CD4-positive, alpha-beta T cell treated with Interleukin-2 at 100 ng/mL for 4 hours (primary cell): ENCODE results near the gene CDC14B.
"Not testable (repeated sequence)": the region's sequence is repeated elsewhere in the genome, so short reads cannot be mapped to it uniquely, and the experiment has no call there.

Source experiments
- DNase-seq: peaks from one replicate; pipeline ENCODE4 v3.0.0-alpha.2; 2020; ENCODE audit warnings: low spot score

Gene CDC14B

DNA sequence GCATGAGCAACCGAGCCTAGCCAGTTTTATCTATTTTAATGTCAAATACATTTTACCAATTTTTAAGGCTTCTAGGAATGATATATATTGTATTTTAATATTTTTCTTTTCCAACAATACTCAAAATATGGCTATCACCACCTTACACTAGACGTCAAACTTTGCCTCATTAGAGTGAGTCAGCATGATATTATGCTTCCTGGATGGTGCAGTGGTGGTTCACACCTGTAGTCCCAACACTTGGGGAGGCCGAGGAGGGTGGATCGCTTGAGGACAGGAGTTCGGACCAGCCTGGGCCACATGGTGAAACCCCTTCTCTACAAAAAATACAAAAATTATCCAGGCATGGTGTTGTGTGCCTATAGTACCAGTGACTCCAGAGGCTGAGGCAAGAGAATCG, 7.3 kb upstream of the CDC14B start:
- no peak for DNase-seq

DNA sequence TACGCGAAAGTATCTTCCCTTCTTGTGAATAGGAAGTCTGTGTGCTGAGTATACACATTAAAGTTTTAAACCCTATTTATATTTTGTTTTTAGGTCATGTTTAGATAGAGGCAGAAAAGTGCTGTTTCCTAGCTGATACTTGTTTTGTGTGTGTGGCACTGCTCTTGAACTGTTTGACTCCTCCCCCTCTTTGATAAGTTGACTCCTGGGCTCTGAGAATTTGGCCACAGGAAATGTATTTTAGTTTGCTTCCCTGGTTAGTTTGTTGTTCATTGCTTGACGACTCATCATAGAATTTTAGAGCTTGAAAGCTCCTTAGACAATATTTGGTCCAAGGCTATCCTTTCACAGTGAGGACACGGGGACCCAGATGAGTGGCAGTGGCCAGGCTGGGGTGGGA, 2.0 kb upstream of the CDC14B start:
- no peak for DNase-seq

DNA sequence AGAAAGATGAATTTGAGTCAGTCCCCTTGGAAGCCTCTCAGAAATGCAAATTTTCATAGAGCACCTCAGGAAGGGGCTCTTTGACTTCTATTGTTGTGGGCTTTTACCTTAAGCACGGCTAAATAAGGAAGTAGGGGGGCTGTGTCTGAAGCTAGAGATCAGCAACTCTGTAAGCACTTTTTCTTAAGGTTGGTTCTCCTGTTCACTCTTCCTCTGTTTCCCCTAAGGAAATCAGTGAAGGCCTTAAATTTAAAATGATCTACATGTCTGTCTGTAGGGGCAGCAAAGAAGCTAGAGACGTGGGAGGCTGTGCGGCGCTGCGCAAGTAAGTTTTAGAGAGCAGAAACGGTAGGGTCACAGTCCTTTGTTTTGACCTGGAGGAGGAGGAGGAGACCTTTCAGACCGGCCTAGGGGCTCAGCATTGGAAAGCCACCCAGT, 1.2 kb upstream of the CDC14B start:
- DNase-seq: no peak

DNA sequence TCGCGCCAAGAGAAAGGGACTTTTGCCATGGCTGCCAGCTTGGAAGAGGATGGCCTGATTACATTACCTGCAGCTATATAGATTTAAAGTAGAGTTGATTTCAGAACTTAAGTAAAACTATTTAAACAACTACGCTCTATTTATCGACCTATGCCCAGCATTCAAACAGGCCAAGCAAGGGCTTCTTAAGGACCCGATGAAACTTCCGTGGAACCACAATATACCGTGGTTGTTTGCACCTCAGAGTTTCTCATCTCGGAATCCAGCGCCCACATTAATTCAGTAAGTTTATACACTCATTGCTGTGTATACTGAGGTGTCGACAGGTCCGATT, 505 bp upstream of the CDC14B start:
- no peak for DNase-seq

DNA sequence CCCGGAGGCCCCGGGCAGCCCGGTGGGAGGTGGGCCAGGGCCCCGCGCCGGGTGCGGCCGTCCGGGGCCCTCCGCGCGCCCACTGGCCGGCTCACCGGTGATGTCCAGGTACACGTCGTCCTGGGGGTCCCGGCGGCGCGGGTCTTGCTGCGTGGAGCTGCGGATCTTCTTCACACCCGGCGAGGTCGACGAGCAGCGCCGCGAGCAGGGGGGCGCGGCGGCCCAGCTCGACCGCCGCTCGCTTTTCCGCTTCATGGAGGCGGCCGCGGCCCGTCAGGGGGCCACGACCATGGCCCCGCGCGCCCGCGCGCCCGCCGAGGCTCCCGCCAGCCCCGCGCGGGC, 548 bp downstream of the CDC14B start:
- DNase-seq: no peak

DNA sequence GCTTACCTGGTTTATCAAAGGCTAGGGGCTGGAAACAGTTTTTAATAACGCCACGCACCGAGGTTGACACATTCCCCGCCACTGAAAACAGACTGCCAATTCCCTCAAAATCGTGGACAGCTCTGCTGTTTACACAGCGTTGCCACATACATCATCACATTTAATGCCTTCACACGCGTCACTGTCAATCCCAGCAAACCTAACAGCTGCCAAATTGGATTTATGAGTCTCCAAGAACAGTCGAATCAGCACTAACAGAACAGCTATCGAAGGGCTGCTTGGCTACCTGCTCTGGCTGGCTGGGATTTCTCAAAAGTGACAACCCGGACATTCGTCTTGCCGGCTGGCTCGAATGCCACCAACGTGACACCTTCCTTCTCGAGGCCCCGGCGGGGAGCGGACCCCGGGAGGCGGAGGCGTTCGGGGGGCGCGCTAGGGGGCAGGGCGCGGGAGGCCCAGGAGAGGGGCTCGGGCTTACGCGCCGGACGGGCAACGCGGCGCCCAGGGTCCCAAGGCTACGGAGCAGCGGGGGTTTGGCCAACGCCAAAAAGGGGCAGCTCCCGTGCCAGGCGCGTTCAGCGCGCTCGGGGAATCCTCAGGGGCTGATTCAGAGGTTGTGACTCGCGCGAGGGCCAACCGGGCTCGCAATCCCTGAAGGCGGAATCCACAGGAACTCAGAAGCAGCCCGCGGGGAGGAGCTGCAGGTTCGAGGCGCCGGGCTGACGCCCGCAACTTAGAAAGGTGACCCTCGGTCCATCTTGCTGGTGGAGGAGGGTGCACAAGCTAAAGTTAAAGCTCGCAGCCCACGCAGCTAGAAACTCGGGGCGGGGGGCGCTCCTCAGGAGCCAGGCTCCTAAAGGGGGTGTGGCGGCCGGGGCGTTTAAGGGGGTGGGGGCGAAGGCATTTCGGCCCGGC, 1.2 kb downstream of the CDC14B start:
- DNase-seq: no peak

DNA sequence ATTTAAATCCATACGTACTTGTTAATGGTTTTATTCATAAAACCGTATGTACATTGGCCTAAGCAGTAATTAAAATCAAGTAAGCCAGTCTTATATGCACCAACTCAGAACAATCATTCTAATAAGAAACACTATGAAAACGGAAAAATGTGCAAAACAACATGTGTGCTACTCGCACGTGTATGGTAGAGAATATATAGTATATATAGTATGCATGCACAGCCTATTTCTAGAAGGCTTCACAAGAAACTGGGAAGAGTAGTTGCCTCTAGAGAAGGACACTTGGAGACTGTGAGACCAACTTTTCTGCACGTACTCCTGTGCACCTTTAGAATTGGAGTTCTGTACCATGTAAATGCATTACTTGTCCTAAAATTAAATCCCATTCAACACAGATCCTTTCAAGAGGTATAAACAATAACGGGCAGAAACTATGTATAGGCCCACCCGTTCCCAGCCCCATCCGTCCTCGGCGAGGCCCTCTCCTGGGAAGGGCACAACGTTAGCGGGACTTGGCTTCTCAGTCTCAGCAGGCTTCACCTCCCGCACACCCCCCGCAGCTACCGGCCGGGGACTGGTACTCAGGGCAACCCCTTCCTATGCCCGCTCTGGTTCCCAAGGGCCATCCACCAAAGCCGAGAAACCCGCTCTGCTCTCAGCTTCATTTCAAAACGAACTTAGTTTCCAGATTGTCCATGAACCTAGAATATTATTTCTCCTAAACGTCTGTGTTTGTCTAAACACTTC, 2.0 kb downstream of the CDC14B start:
- no peak for DNase-seq

DNA sequence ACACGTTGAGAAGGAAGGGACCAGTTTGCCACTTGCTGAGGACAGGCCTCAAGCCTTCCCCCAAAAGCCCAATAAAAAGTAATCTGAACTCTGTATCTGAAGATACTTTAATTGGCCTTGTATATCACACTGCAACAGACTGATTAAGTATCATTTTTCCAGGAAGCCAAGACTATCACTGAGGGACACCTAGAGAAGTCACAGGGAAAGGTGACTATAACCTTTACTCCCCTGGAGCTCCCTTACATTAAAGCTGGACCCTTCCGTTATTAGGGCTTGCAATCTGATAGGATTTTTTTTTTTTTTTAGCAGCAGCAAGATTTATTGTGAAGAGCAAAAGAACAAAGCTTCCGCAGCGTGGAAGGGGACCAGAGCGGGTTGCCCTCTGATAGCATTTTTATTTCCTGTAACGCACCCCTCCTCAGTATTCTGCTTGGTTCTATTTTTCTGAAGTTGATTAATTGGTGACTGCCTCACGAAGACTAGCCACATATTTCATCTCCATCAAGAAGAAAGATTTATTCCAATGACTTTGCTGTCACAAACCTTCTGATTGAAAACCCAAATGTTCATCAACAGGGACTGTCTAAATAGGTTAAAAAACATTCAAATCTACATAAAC, 2.7 kb downstream of the CDC14B start:
- DNase-seq: no peak

DNA sequence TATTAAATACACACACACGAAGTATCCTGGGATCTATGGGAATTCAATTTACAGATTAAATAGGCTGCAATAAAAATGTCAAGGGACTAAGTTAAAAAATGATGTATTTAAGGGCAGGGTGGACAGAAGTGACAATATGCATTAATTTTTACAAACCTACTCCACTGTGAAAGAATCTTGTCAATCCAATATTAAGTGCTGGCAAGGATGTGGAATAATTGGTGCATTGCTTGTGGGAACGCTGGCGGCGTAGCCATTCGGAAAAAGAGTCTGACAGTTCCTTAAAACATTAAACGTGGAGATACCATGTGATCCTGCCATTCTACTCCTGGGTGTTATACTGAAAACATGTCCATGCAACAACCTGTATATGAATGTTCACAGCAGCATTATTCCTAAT, 4.2 kb downstream of the CDC14B start:
- DNase-seq: no peak

DNA sequence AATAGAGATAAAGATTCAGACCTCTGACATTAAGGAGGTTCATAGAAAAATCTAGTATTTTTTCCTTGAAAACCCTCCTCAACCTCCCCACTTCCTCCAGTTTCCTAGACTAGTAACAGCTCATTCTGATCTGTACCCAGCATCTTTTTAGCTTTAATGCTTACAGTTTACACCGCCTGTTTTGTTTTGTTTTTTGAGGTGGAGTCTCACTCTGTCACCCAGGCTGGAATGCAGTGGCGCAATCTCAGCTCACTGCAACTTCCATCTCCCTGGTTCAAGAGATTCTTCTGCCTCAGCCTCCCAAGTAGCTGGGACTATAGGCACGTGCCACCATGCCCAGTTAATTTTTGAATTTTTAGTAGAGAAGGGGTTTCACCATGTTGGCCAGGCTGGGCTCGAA, 5.0 kb downstream of the CDC14B start:
- not testable (repeated sequence) for DNase-seq

DNA sequence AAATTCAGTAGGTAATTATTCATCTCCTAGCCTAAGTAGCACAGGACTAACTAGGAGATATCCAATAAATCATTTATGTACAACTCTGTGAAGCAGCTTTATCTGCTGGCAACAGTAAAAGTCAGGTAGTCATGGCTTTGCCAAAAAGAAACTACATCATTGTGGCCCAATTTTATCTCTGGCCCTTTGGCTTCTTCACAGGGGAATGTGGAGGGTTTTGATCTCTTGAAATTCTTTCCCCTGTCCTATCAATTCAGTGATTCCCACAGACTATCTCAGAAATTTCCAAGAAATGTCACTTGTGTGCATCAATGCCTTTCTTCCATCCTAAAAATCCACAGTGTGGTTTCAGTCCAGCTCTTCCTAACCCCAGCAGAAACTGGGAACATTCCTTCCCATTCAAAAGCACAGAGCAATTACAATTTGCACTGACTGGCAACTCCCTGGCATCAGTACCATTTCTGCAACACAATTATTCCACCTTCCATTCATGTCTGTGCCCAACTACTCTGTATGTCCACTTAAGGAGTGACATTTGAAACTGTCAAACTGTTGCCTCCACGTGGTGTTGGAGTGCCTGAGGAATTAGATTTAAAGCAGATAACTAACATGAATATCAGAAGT, 6.6 kb downstream of the CDC14B start:
- DNase-seq: no peak

DNA sequence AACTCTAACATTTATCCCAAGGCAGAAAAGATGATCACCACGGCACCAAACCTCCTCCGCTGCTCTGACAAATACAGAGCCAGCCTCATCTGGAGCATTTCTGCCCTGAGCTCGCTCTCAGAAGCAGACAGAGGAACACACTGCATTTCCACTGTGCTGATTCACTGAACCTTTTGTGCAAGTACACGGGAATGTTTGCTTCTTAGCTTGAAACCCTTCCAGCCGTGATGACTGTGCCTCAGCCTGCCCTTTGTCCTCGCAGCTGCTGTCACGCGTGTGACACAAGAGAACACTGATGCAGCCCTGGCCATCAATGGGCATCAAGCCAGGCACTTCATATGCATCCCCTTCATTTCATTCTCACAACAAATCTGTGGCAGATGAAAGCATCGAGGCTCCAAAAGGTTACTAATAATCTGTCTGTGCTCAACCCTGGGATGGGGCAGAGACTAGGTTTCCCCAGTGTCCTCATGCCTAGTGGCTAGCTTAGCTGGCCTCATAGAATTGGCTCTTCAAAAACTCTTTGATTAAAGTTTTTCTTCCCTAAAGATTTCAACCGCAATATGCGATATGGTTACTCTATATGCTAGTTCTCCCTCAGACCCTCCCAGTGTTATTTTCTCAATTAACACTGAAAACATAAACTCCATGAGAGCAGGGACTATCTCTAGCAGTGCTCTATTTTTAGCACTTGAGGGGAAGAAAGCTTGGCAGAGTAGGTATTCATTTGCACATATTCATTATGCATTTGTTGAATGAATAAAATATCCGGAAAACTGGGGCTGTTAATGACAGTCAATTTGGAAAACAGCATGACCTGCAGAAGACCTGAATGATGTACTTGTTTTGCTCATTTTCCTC, 7.3 kb downstream of the CDC14B start:
- DNase-seq: no peak

DNA sequence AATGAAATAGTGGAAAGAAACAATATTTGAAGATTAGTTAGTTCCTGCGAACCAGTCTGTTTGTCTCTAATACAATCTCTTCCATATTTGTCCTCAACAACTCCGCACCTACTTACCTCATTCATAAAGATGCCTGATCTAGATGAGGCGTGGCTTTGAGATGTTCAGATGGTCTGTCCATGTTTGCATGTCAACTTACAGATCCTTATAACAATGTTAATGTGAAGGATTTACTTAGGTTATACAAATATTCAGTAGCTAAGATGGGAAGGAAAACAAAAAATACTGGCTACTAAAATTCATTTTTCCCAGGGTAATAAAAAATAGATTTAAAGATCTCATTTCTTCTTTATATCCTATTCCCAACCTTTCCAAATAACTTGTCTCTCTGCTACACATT, 8.3 kb downstream of the CDC14B start:
- DNase-seq: no peak

DNA sequence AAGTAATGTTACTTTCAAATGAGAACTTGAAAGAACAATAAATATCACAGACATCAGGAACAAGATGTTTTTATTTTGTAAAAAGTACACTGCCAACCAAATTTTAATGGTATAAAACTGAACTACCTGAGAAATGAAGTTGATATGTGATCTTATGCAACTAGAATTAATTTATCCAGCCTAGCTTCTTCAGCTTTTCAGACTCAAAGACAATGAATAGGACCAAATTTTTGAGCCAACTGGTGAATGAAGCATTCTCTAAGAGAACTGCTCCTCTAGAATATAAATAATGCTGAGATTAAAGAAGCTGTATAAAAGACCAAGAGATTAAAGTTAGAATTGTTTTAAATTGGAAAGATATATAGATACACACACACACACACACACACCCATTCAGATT, 9.9 kb downstream of the CDC14B start:
- DNase-seq: no peak

DNA sequence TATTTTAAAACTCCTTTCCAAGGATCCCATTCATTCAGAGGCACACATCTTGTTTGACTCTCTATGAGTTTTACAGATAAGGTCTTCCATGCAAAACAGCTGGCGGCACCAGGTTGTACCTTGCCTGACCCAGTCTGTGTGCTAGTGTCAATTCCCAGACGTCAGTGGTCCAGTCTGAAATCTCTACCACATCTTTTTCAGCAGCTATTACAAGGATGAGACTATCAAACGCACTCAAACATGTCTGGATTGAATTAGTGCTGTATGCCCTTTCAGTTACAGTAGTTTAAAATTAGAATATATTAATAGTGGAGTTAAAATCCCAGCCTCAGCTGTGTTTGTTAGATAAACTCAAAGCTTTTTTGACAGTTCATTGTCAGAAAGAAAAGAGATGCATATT, 11.7 kb downstream of the CDC14B start:
- no peak for DNase-seq

DNA sequence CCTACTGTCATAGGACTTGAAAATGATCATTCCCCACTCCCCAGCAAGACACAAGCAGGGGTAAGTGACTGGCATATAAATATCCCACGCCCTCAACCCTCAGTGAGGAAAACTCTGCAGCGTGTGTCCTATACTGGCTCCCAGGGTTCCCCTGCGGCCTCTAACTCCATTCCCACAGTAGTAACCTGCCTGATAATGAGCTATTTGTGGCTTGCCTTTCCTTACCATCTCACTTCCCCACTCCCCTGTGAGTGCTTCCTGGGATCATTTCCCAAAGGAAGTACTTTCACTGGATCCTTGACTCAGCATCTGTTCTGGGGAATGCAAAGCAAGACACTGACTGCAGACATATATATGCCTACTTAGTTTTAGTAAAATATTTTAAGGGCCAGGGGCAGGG, 14.3 kb downstream of the CDC14B start:
- DNase-seq: no peak

DNA sequence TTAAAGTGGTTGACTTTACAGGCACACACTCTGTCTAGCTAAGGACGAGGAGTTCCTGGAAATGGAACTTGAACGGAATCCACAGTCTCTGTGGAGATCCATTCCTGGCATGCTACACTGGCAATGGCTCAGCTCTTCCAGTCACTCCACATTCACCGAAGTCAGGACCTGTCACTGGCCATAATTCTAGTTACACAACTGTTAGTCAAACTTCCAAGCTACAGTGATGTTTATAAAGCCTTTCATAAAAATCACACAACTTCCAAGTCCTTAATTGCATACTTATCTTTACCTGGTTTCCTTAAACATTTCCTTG, 15.7 kb downstream of the CDC14B start:
- no peak for DNase-seq

DNA sequence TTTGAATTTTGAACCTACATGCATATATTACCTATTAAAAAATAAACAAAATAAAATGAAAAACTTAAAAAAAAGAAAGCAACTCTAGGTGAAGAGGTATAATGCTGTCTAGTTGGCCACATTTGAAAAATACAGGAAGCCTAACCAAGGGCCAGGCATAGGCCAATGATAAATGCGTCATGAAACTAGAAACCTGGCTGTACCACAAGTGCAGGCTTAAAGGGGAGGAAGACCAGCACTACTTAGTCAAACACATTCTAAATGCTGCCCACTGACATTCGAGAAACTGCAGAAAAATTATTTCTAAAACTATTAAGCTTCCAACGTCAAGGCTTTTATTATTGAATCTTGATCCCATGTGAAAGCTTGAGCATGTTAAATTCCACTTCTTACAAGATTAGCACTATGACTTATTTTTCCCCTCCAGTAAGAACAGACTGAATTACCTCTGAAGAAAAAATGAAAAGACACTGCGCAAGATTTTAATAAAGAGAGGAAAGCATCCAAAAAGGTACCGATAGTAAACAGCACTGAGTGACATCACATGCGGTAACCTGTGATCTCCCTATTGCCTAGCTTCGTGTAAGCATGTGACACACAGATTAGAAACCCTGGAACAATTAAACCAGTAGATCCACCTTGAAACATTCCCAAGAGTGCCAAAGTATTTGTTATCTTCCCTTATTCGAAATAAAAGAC, 16.2 kb downstream of the CDC14B start:
- DNase-seq: no peak

DNA sequence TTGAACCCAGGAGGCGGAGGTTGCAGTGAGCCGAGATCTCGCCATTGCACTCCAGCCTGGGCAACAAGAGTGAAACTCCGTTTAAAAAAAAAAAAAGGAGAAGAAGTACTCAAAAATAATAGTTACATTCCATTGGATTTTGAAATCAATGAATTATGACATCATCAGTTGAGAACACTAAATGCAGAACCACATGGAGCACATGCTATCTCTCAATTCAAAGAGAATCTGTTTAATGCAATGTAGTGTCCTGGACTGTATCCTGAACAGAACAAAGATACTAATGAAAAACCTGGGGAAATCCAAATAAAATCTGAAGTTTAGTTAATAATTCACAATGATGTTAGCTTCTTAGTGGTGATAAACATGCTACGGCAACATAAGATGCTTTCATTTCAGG, 20.3 kb downstream of the CDC14B start:
- DNase-seq: no peak

DNA sequence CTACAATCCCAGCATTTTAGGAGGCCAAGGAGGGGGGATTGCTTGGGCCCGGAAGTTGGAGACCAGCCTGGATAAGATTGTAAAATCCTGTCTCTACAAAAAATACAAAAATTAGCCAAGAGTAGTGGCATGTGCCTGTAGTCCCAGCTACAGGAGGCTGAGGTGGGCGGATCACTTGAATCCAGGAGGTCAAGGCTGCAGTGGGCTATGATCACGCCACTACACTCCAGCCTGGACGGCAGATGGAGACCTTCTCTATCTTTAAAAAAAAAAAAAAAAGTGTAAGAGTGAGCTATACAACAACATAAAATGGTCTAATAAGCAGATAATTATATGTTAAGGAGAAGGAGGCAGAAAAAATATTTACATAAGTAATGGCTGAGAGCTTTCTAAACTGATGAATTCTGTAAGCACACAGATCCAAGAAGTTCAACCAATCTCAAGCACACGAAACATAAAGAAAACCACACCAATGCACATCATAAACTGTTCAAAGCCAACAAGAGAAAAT, 23.0 kb downstream of the CDC14B start:
- no peak for DNase-seq
